B cell (primary cell): ENCODE data around the gene RCSD1. TPM values are rescaled to one million over a fixed set of nuclear protein-coding genes. Genes with fewer than 3 reads are reported as not detected.
A peak's percentile ranks its signal among the peaks of the same experiment; 100 is the strongest.

Experiments
- ATAC-seq: fragments of 200-7000 bp; cut with Tn5 transposase; one replicate; pipeline ENCODE4 v1.10.0; 2021; ENCODE audit warnings: low read depth, mild to moderate bottlenecking, moderate number of reproducible peaks, moderate library complexity
- CTCF ChIA-PET: fragments of 350-600 bp; sonication (Branson Sonifier 250); formaldehyde crosslinking; loops from one replicate; lab custom pipeline; 2021; ENCODE audit warnings: antibody characterized with exemption, inconsistent platforms; lab: Charles Lee
- POLR2A ChIA-PET: fragments of 350-600 bp; sonication (Branson Sonifier 250); formaldehyde crosslinking; loops from one replicate; lab custom pipeline; 2021; ENCODE audit warnings: antibody characterized with exemption; lab: Charles Lee
- DNase-seq: peaks from one replicate; pipeline ENCODE4 v3.0.0; 2013
- H2AFZ ChIP-seq: 2 replicates; pipeline ENCODE4 v1.6.1; 2012; ENCODE audit warnings: mild to moderate bottlenecking, low read depth, low read length; ENCODE audit not compliant: insufficient read depth, poor library complexity, severe bottlenecking
- H3K27ac ChIP-seq, 2 donors: 1 replicate in 1 of 2; 2 replicates in 1 of 2; pipeline ENCODE4 v1.5.1; 2012 to 2013; ENCODE audit warnings: low read length in 2 of 2, mild to moderate bottlenecking in 2 of 2, moderate library complexity in 1 of 2
- H3K27me3 ChIP-seq, 4 experiments: fragments of 200-600 bp in 1 of 4; sonication (generic) in 1 of 4; replicated peaks in 1 of 4; 1 replicate in 2 of 4; 2 replicates in 2 of 4; pipeline versions ENCODE4 v1.6.1 to v1.7.0; 2013 to 2016; ENCODE audit warnings: low read length in 3 of 4, mild to moderate bottlenecking in 2 of 4, mixed read lengths in 1 of 4, moderate library complexity in 1 of 4; ENCODE audit not compliant: insufficient read depth in 4 of 4, control insufficient read depth in 3 of 4; ENCODE audit errors: control extremely low read depth in 1 of 4
- H3K36me3 ChIP-seq, 2 experiments: replicated peaks in 1 of 2; 1 replicate in 1 of 2; 2 replicates in 1 of 2; pipeline versions ENCODE4 v1.6.1 to v1.7.1; 2013; ENCODE audit warnings: low read length in 1 of 2; ENCODE audit not compliant: insufficient read depth in 2 of 2, control insufficient read depth in 1 of 2; ENCODE audit errors: control extremely low read depth in 1 of 2, extremely low read depth in 1 of 2
- H3K4me1 ChIP-seq, 2 donors: fragments of 200-600 bp in 1 of 2; sonication (generic) in 1 of 2; 1 replicate in 1 of 2; 2 replicates in 1 of 2; pipeline versions ENCODE4 v1.5.1 to v1.6.1; 2013 to 2017; ENCODE audit warnings: low read length in 2 of 2; ENCODE audit not compliant: control insufficient read depth in 2 of 2, insufficient read depth in 2 of 2
- H3K4me2 ChIP-seq: replicated peaks from 2 replicates; pipeline ENCODE3; 2012; ENCODE audit warnings: mild to moderate bottlenecking, low read depth, low read length; ENCODE audit not compliant: poor library complexity, severe bottlenecking
- H3K4me3 ChIP-seq, 5 experiments: fragments of 200-600 bp in 1 of 5; sonication (generic) in 1 of 5; 1 replicate in 3 of 5; 2 replicates in 2 of 5; pipeline versions ENCODE4 v1.5.1 to v1.7.0; 2011 to 2016; ENCODE audit warnings: low read length in 4 of 5, mild to moderate bottlenecking in 4 of 5, low read depth in 2 of 5, control low read depth in 1 of 5, moderate library complexity in 1 of 5; ENCODE audit not compliant: insufficient read depth in 1 of 5; ENCODE audit errors: control extremely low read depth in 1 of 5, extremely low read depth in 1 of 5
- H3K79me2 ChIP-seq: fragments of 200-600 bp; sonication (generic); one replicate; pipeline ENCODE4 v1.6.0; 2016; ENCODE audit warnings: low read length; ENCODE audit not compliant: control insufficient read depth, insufficient read depth
- H3K9ac ChIP-seq: fragments of 200-600 bp; sonication (generic); 2 replicates; pipeline ENCODE4 v1.6.1; 2017; ENCODE audit warnings: mild to moderate bottlenecking, low read length, moderate library complexity
- H3K9me3 ChIP-seq, 3 donors: one replicate each; pipeline versions ENCODE4 v1.6.1 to v1.7.1; 2013; ENCODE audit warnings: low read length in 2 of 3; ENCODE audit not compliant: control insufficient read depth in 2 of 3, insufficient read depth in 1 of 3; ENCODE audit errors: control extremely low read depth in 1 of 3
- H4K20me1 ChIP-seq: 2 replicates; pipeline ENCODE4 v1.6.0; 2012; ENCODE audit warnings: mild to moderate bottlenecking, low read length; ENCODE audit not compliant: insufficient read depth, control insufficient read depth, poor library complexity, severe bottlenecking
- H3K27ac Mint-ChIP-seq: one replicate; pipeline ENCODE4 v1.8.0; 2021; ENCODE audit warnings: mixed read lengths
- H3K27me3 Mint-ChIP-seq: one replicate; pipeline ENCODE4 v1.8.0; 2021; ENCODE audit warnings: mixed read lengths
- H3K4me1 Mint-ChIP-seq: one replicate; pipeline ENCODE4 v1.8.0; 2021; ENCODE audit warnings: mixed read lengths
- H3K4me3 Mint-ChIP-seq: one replicate; pipeline ENCODE4 v1.8.0; 2021; ENCODE audit warnings: mixed read lengths
- H3K9me3 Mint-ChIP-seq: one replicate; pipeline ENCODE4 v1.8.0; 2022; ENCODE audit warnings: mixed read lengths; ENCODE audit not compliant: insufficient read depth
- CTCF ChIP-seq: fragments of 200-600 bp; IDR thresholded peaks from one replicate; pipeline ENCODE4 v1.8.0; 2022; ENCODE audit warnings: antibody characterized with exemption, mild to moderate bottlenecking
- EZH2 ChIP-seq: IDR thresholded peaks from 2 replicates; pipeline ENCODE4 v1.6.1; 2012; ENCODE audit warnings: borderline replicate concordance, low read depth, mild to moderate bottlenecking, moderate library complexity, low read length; ENCODE audit not compliant: insufficient read depth, poor library complexity, severe bottlenecking
- WGBS: methylation state at CpG from one replicate; pipeline ENCODE4 v1.1.5; 2013; ENCODE audit warnings: missing lambda C conversion rate; ENCODE audit not compliant: insufficient coverage; 5-methylcytosine and 5-hydroxymethylcytosine counted together
- intact Hi-C: fragments of 100-400 bp; cut with micrococcal nuclease; formaldehyde crosslinking; loops from one replicate; pipeline ENCODE4 v1.10.0; 2022
- polyA plus RNA-seq: library from polyadenylated mRNA; depleted of rRNA; stranded (reverse); fragments of >200 nt; gene quantifications from 2 replicates; pipeline ENCODE4 v1.2.3, GENCODE V29; 2012
- total RNA-seq, 2 donors: library from RNA; stranded (reverse); fragments of 120-200 nt in 1 of 2; gene quantifications; 1 replicate in 1 of 2; 2 replicates in 1 of 2; pipeline versions ENCODE4 v1.2.3 to v1.2.4, GENCODE V29; 2013 to 2022

RCSD1 gene
- total and polyA plus RNA-seq, 2 donors (not counting 1 experiment from before 2014, with no cell fraction given) = 129 to 525 TPM

GRCh38 chr1:167611983-167612382 lies 18.0 kb upstream of the RCSD1 start:
- WGBS = no CpG with 5 or more reads among the region's 1 CpG
- peaks cover 58% of the 10 kb centered on the region for H3K4me1 Mint-ChIP-seq
- peak overlapping the region in 1 of 2 donors; percentile 61 for H3K27ac ChIP-seq
- H4K20me1 ChIP-seq = no peaks in the 10 kb centered on the region
- POLR2A ChIA-PET = interaction anchor here (0.5 kb wide), 1 partner anchor 12 kb away, joined by 5 read pairs; no protein-coding TSS in a partner anchor
- peaks cover 72% of the 10 kb centered on the region for H3K79me2 ChIP-seq
- peak overlapping the region; percentile 54 for H3K27ac Mint-ChIP-seq
- TF ChIP-seq CTCF = no peak
- H2AFZ ChIP-seq = no peak overlapping the region
- peaks cover 42 to 55% of the 10 kb centered on the region in 2 donors for H3K4me1 ChIP-seq
- CTCF ChIA-PET = interaction anchor here (0.9 to 1.3 kb wide), 2 partner anchors 11 to 76 kb away, joined by 3 to 5 read pairs; no protein-coding TSS in a partner anchor
- no peaks in the 10 kb centered on the region for H3K27me3 Mint-ChIP-seq
- peak overlapping the region; percentile 30 for H3K4me3 Mint-ChIP-seq
- intact Hi-C loops = loop anchor here (1.0 kb wide), 1 partner anchor 9 kb away; no protein-coding TSS in a partner anchor
- H3K9me3 ChIP-seq = peaks cover 6 to 18% (median 17%) of the 10 kb centered on the region in 3 donors
- peaks cover 11% of the 10 kb centered on the region for H3K9me3 Mint-ChIP-seq
- H3K4me2 ChIP-seq = peak overlapping the region; percentile 47
- no peaks in the 10 kb centered on the region for H3K36me3 ChIP-seq
- H3K27me3 ChIP-seq = no peaks in the 10 kb centered on the region
- H3K9ac ChIP-seq = no peak overlapping the region
- ATAC-seq (no peak), DNase-seq (no peak)
- H3K4me3 ChIP-seq = no peak overlapping the region

GRCh38 chr1:167612587-167613385 lies 17.2 kb upstream of the RCSD1 start:
- no CpG with 5 or more reads among the region's 2 CpGs for WGBS
- H3K4me1 ChIP-seq = peaks cover 49 to 61% of the 10 kb centered on the region in 2 donors
- intact Hi-C loops = loop anchor here (1.0 kb wide), 1 partner anchor 9 kb away; no protein-coding TSS in a partner anchor

More at GRCh38 chr1:167612587-167613385, 17.2 kb upstream of the RCSD1 start:
- Histone ChIP-seq H3K27me3 (no peaks in the 10 kb centered on the region), H3K36me3 (no peaks in the 10 kb centered on the region), H3K79me2 (peaks cover 64% of the 10 kb centered on the region), H3K9ac (no peak overlapping the region), H3K4me2 (peak overlapping the region; percentile 47), H4K20me1 (no peaks in the 10 kb centered on the region), H3K4me3 (no peak overlapping the region), H3K9me3 (peaks cover 3 to 10% (median 9%) of the 10 kb centered on the region in 3 donors), H2AFZ (no peak overlapping the region), H3K27ac (peak overlapping the region in 1 of 2 donors; percentile 61)
- H3K9me3 Mint-ChIP-seq = peaks cover 7% of the 10 kb centered on the region
- no peak for TF ChIP-seq EZH2
- TF ChIP-seq CTCF = no peak
- peaks cover 65% of the 10 kb centered on the region for H3K4me1 Mint-ChIP-seq
- ChIA-PET POLR2A (interaction anchor here (0.5 to 0.7 kb wide), 2 partner anchors 11 to 76 kb away, joined by 3 to 5 read pairs; no protein-coding TSS in a partner anchor), CTCF (interaction anchor here (1.3 kb wide), 1 partner anchor 12 kb away, joined by 3 read pairs; no protein-coding TSS in a partner anchor)
- H3K4me3 Mint-ChIP-seq = peak overlapping the region; percentile 58
- H3K27me3 Mint-ChIP-seq = no peaks in the 10 kb centered on the region
- ATAC-seq (no peak), DNase-seq (no peak)
- peak overlapping the region; percentile 59 for H3K27ac Mint-ChIP-seq
